HAP-1 (cell line): ENCODE results near the gene SLC26A11.
"Not testable (repeated sequence)": the region's sequence is repeated elsewhere in the genome, so short reads cannot be mapped to it uniquely, and the experiment has no call there.

Experiments
- DNase-seq, 2 experiments: peaks; one replicate each; pipeline ENCODE4 v3.0.0-alpha.2; 2016 to 2020; ENCODE audit warnings: low spot score in 2 of 2
- H3K27me3 ChIP-seq: fragments of 250-450 bp; sonication (Bioruptor Pico); 2 replicates; pipeline ENCODE4 v1.5.1; 2020; ENCODE audit warnings: low read depth, mild to moderate bottlenecking, moderate library complexity
- H3K36me3 ChIP-seq: fragments of 250-450 bp; sonication (Bioruptor Pico); replicated peaks from 2 replicates; pipeline ENCODE4 v1.5.1; 2020; ENCODE audit warnings: mild to moderate bottlenecking
- H3K4me1 ChIP-seq: fragments of 250-450 bp; sonication (Bioruptor Pico); 2 replicates; pipeline ENCODE4 v1.5.1; 2020; ENCODE audit warnings: mild to moderate bottlenecking
- H3K4me3 ChIP-seq: fragments of 250-450 bp; sonication (Bioruptor Pico); 2 replicates; pipeline ENCODE4 v1.5.1; 2020; ENCODE audit warnings: mild to moderate bottlenecking, moderate library complexity
- H3K9me3 ChIP-seq: fragments of 250-450 bp; sonication (Bioruptor Pico); 2 replicates; pipeline ENCODE4 v1.5.1; 2020; ENCODE audit warnings: mild to moderate bottlenecking, moderate library complexity
- in situ Hi-C: fragments of 300-500 bp; cut with MboI; formaldehyde crosslinking; loops from 3 replicates; pipeline ENCODE4 v1.14.3; 2020; ENCODE audit warnings: low sequenced_read_pairs, inconsistent platforms, mixed read lengths

SLC26A11 gene

GRCh38 chr17:80270836-80271235 is 50.6 kb downstream of the SLC26A11 start:
- H3K36me3 ChIP-seq: no peaks in the 10 kb centered on the region; the same call in 1 of the 2 replicates
- no peak overlapping the region for H3K4me3 ChIP-seq
- in situ Hi-C loops: no loop called here
- H3K4me1 ChIP-seq: no peaks in the 10 kb centered on the region
- H3K9me3 ChIP-seq: no peaks in the 10 kb centered on the region
- peak in 1 of 2 experiments; percentile 63 for DNase-seq
- H3K27me3 ChIP-seq: no peaks in the 10 kb centered on the region

DNA sequence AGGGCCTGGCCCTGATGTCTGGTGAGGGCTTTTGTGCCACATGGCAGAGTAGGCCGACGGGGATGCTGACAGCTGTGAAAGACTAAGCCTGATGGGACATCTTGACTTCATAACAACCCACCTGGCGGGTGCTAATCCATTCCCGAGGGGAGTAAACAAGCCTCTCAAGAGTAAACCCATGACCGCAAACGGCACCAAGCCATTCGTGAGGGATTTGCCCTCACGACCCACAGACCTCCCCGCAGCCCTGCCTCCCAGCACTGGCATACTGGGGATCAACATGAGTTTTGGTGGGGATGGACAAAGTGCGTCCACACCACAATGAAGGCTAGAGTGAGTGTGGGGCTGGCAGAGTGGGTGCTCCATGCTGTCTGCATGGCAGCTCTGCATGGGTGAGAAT is 52.1 kb downstream of the SLC26A11 start:
- no peak for DNase-seq
- in situ Hi-C loops: no loop called here
- Histone ChIP-seq H3K9me3 (no peaks in the 10 kb centered on the region), H3K4me1 (no peaks in the 10 kb centered on the region), H3K27me3 (no peaks in the 10 kb centered on the region), H3K36me3 (no peaks in the 10 kb centered on the region; the same call in 1 of the 2 replicates), H3K4me3 (no peak overlapping the region)

GRCh38 chr17:80274331-80274730 is 54.1 kb downstream of the SLC26A11 start:
- in situ Hi-C loops: no loop called here
- Histone ChIP-seq H3K4me3 (no peak overlapping the region), H3K9me3 (no peaks in the 10 kb centered on the region), H3K4me1 (no peaks in the 10 kb centered on the region), H3K36me3 (no peaks in the 10 kb centered on the region), H3K27me3 (no peaks in the 10 kb centered on the region)
- DNase-seq: no peak

DNA sequence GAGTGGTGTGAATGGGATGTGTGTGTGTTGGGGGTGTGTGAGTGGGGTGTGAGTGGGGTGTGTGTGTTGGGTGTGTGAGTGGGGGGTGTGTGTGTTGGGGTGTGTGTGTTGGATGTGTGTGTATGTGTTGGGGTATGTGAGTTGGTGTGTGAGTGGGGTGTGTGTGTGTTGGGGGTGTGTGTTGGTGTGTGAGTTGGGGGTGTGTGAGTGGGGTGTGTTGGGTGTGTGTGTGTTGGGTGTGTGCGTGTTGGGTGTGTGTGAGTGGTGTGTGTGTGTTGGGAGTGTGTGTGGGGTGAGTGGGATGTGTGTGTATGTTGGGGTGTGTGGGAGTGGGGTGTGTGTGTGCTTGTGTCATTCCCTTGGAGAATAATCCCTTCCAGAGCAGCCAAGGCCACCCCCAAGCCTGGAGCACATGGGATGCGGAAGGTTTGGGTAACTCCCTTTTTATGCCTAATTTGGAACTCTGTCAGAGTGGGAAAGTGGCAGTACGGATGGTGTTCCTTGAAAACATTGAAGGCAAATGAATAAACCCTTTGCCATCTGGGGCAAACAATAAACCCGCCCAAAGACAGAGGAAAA is 54.7 kb downstream of the SLC26A11 start:
- H3K9me3 ChIP-seq: no peaks in the 10 kb centered on the region
- DNase-seq: no peak
- no peaks in the 10 kb centered on the region for H3K4me1 ChIP-seq
- H3K4me3 ChIP-seq: no peak overlapping the region
- in situ Hi-C loops: no loop called here
- H3K27me3 ChIP-seq: no peaks in the 10 kb centered on the region
- H3K36me3 ChIP-seq: no peaks in the 10 kb centered on the region

GRCh38 chr17:80275857-80276256 is 55.6 kb downstream of the SLC26A11 start:
- H3K9me3 ChIP-seq, H3K27me3 ChIP-seq, H3K4me3 ChIP-seq, in situ Hi-C loops, DNase-seq, H3K4me1 ChIP-seq, H3K36me3 ChIP-seq: not testable (repeated sequence)

GRCh38 chr17:80277751-80278671 is 57.8 kb downstream of the SLC26A11 start:
- DNase-seq: no peak
- H3K4me3 ChIP-seq: no peak overlapping the region
- in situ Hi-C loops: no loop called here

DNA sequence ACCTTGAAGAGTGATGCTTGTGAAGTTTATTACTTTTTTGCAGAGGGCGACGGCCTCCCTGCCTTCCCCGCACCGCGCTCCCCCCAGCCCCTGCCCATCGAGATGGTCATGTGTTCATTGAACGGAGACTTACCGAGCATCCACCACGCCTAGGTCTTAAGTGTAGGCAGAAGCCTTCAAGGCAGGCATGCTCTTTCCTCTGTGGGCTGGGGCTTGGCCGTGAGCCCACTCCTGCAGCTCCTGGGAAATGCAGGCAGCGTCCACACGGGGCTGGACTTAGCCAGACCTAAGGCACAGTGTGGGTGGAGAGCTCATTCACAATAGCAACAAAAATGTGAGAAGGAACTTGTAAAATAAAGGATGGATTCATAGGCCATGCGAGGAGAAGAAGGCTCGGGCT is 59.7 kb downstream of the SLC26A11 start:
- in situ Hi-C loops: no loop called here
- Histone ChIP-seq H3K36me3 (no peaks in the 10 kb centered on the region), H3K4me1 (no peaks in the 10 kb centered on the region), H3K4me3 (no peak overlapping the region), H3K9me3 (no peaks in the 10 kb centered on the region), H3K27me3 (no peaks in the 10 kb centered on the region)
- peak; percentile 27 to 57 for DNase-seq

More at GRCh38 chr17:80277751-80278671, 57.8 kb downstream of the SLC26A11 start:
- Histone ChIP-seq H3K36me3 (no peaks in the 10 kb centered on the region), H3K4me1 (no peaks in the 10 kb centered on the region), H3K27me3 (no peaks in the 10 kb centered on the region), H3K9me3 (no peaks in the 10 kb centered on the region)

DNA sequence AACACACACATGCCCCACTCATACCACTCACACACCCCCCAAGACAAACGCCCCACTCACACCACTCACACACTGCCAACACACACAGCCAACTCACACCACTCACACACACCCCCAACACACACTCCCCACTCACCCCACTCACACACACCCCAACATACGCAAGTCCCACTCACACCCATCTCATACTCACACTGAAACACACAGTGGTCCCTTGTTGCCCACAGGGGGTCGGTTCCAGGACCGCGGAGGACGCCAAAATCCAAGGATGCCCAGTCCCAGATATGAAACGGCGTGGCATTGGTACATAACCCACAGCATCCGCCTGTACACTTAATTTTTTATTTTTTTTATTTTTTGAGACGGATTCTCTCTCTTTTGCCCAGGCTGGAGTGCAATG is 61.3 kb downstream of the SLC26A11 start:
- in situ Hi-C loops: no loop called here

DNA sequence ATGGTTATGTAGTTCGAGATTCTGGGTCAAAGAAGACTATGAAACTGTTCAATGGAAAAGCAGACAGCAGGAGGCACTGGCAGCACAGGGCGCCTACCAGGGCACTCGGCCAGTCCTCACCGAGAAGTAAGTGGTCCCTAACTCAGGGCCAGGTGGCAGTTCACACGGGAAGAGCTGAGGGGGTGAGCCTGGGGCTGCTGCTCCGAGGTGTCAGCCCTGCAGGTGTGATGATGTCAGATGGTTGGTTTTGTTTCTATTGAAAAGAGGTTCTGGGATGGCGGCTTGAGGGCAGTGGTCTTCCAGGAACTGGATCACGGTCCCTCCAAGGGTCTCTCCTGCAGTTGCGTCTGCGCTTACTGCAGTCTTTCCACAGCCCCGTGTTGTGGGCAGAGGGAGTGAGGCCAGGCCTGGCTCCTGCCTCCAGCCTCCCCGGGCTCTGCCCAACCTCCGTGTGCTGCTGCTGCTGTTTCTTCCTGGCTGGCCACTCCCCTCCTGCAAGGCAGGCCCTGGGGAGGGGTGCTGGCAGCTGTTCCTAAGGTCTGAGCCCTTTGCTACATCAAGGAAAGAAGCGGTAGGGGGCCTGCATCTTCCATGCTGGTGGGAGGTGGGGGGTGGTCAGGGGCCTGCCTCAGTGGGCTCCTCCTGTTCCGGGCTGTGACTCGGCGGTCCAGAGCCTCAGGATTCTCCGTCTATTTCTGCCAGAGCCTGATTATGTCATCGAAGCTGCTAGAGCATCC is 63.1 kb downstream of the SLC26A11 start:
- in situ Hi-C loops: no loop called here
- peaks cover 1% of the 10 kb centered on the region; the same call in 1 of the 2 replicates for H3K36me3 ChIP-seq
- H3K9me3 ChIP-seq: no peaks in the 10 kb centered on the region

More for the DNA sequence above, 61.3 kb downstream of the SLC26A11 start:
- H3K9me3 ChIP-seq: no peaks in the 10 kb centered on the region
- DNase-seq: no peak
- no peaks in the 10 kb centered on the region for H3K36me3 ChIP-seq
- no peak overlapping the region for H3K4me3 ChIP-seq
- no peaks in the 10 kb centered on the region for H3K27me3 ChIP-seq
- H3K4me1 ChIP-seq: no peaks in the 10 kb centered on the region

GRCh38 chr17:80284631-80285030 is 64.4 kb downstream of the SLC26A11 start:
- Histone ChIP-seq H3K4me1 (no peaks in the 10 kb centered on the region), H3K27me3 (no peaks in the 10 kb centered on the region), H3K4me3 (no peak overlapping the region), H3K9me3 (no peaks in the 10 kb centered on the region), H3K36me3 (peaks cover 5% of the 10 kb centered on the region; the same call in 1 of the 2 replicates)
- DNase-seq: no peak
- in situ Hi-C loops: no loop called here

More for the DNA sequence above, 63.1 kb downstream of the SLC26A11 start:
- Histone ChIP-seq H3K4me1 (no peaks in the 10 kb centered on the region), H3K27me3 (no peaks in the 10 kb centered on the region), H3K4me3 (no peak overlapping the region)
- DNase-seq: no peak

DNA sequence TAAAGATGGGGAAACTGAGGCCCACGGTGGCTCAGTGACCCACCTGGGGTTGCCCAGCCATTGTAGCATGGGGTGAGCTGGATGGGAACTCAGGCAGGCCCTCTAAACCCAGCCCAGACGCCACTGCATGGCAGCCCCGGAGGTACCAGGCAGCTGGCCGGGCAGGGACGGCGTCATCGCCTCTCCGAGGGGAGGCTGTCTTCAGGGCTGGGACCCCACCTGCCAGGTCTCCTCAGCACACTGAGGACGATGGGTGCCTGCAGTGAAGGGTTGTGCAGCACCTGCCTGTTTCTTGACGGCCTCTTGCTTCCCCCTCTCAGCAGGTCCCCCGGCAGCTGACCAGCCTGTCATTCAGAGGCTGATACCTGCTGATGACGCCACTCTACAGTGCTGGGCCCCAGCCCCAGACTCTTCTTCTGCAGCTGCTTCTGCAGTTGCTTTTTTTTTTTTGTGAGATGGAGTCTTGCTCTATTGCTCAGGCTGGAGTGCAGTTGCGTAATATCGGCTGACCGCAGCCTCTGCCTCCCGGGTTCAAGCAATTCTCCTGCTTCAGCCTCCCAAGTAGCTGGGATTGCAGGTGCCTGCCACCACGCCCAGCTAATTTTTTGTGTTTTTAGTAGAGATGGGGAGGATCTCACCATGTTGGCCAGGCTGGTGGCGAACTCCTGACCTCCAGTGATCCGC is 65.2 kb downstream of the SLC26A11 start:
- H3K4me3 ChIP-seq: no peak overlapping the region
- in situ Hi-C loops: no loop called here
- peaks cover 10% of the 10 kb centered on the region; the same call in 1 of the 2 replicates for H3K36me3 ChIP-seq
- no peaks in the 10 kb centered on the region for H3K9me3 ChIP-seq
- H3K4me1 ChIP-seq: no peaks in the 10 kb centered on the region
- DNase-seq: no peak
- no peaks in the 10 kb centered on the region for H3K27me3 ChIP-seq

- Histone ChIP-seq H3K9me3 (no peaks in the 10 kb centered on the region), H3K36me3 (peaks cover 14% of the 10 kb centered on the region), H3K4me1 (no peaks in the 10 kb centered on the region), H3K4me3 (no peak overlapping the region), H3K27me3 (no peaks in the 10 kb centered on the region)
- DNase-seq: no peak
- in situ Hi-C loops: no loop called here
Observed at GRCh38 chr17:80286638-80286960, 66.4 kb downstream of the SLC26A11 start.

DNA sequence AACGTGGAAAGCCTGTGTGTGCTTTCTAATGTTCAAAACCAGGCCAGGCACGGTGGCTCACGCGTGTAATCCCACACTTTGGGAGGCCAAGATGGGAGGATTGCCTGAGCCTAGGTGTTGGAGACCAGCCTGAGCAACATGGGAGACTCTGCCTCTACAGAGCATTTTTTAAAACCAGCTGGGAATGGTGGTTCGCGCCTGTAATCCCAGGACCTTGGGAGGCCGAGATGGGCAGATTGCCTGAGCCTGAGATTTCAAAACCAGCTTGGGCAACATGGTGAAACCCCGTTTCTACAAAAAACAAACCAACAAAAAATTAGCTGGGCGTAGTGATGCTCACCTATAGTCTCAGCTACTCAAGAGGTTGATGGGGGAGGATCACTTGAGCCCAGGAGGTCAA is 66.8 kb downstream of the SLC26A11 start:
- DNase-seq: no peak
- no peak overlapping the region for H3K4me3 ChIP-seq
- peaks cover 18% of the 10 kb centered on the region for H3K36me3 ChIP-seq
- H3K4me1 ChIP-seq: no peaks in the 10 kb centered on the region
- no peaks in the 10 kb centered on the region for H3K9me3 ChIP-seq
- H3K27me3 ChIP-seq: no peaks in the 10 kb centered on the region
- in situ Hi-C loops: no loop called here
